Measurements from ENCODE around the gene DYNLRB2. TPM values are rescaled to one million over a fixed set of nuclear protein-coding genes. Genes with fewer than 3 reads are reported as not detected.
A peak's percentile ranks its signal among the peaks of the same experiment; 100 is the strongest.

Gene DYNLRB2
- total RNA-seq (2014; rRNA removed; shearing (Covaris generic)): not detected in 2 replicates
- polyA plus RNA-seq (2015; cell fraction: cytosol; rRNA removed): not detected in 2 replicates
- polyA plus RNA-seq (2015; cell fraction: nucleus; rRNA removed): not detected in 2 replicates

GRCh38 chr16:80540516-80541305, at the start of gene DYNLRB2:
TSS of gene DYNLRB2 (plus strand) at chr16:80540993. CDS start at chr16:80541077, 84 bp downstream.
- in situ Hi-C loops (cut with HindIII; ENCODE audit: low pct_unique_long_range_greater_than_20kb, low sequenced_read_pairs): no loop called here
- DNase-seq (ENCODE audit: low read depth, low spot score): peak; percentile 86

GRCh38 chr16:80500116-80500859, 40.5 kb upstream of the DYNLRB2 start:
- peak; percentile 5 for DNase-seq (ENCODE audit: low read depth, low spot score)
- in situ Hi-C loops (cut with HindIII; ENCODE audit: low pct_unique_long_range_greater_than_20kb, low sequenced_read_pairs): no loop called here

GRCh38 chr16:80500961-80501525, 39.8 kb upstream of the DYNLRB2 start:
- in situ Hi-C loops (cut with HindIII; ENCODE audit: low pct_unique_long_range_greater_than_20kb, low sequenced_read_pairs): no loop called here
- no peak for DNase-seq (ENCODE audit: low read depth, low spot score)

- DNase-seq (ENCODE audit: low read depth, low spot score): no peak
- in situ Hi-C loops (cut with HindIII; ENCODE audit: low pct_unique_long_range_greater_than_20kb, low sequenced_read_pairs): no loop called here
Observed at GRCh38 chr16:80503107-80503506, 37.7 kb upstream of the DYNLRB2 start.

GRCh38 chr16:80507538-80507937, 33.3 kb upstream of the DYNLRB2 start:
- in situ Hi-C loops (cut with HindIII; ENCODE audit: low pct_unique_long_range_greater_than_20kb, low sequenced_read_pairs): no loop called here
- DNase-seq (ENCODE audit: low read depth, low spot score): no peak

GRCh38 chr16:80509872-80510271, 30.9 kb upstream of the DYNLRB2 start:
- no peak for DNase-seq (ENCODE audit: low read depth, low spot score)
- in situ Hi-C loops (cut with HindIII; ENCODE audit: low pct_unique_long_range_greater_than_20kb, low sequenced_read_pairs): no loop called here

GRCh38 chr16:80511824-80512592, 28.8 kb upstream of the DYNLRB2 start:
- in situ Hi-C loops (cut with HindIII; ENCODE audit: low pct_unique_long_range_greater_than_20kb, low sequenced_read_pairs): no loop called here
- DNase-seq (ENCODE audit: low read depth, low spot score): no peak

GRCh38 chr16:80512593-80512853, 28.3 kb upstream of the DYNLRB2 start:
- DNase-seq (ENCODE audit: low read depth, low spot score): no peak
- in situ Hi-C loops (cut with HindIII; ENCODE audit: low pct_unique_long_range_greater_than_20kb, low sequenced_read_pairs): no loop called here

GRCh38 chr16:80515374-80515773, 25.4 kb upstream of the DYNLRB2 start:
- no peak for DNase-seq (ENCODE audit: low read depth, low spot score)
- in situ Hi-C loops (cut with HindIII; ENCODE audit: low pct_unique_long_range_greater_than_20kb, low sequenced_read_pairs): no loop called here

GRCh38 chr16:80517846-80518245, 22.9 kb upstream of the DYNLRB2 start:
- in situ Hi-C loops (cut with HindIII; ENCODE audit: low pct_unique_long_range_greater_than_20kb, low sequenced_read_pairs): no loop called here
- DNase-seq (ENCODE audit: low read depth, low spot score): no peak

GRCh38 chr16:80518436-80518835, 22.4 kb upstream of the DYNLRB2 start:
- DNase-seq (ENCODE audit: low read depth, low spot score): no peak
- in situ Hi-C loops (cut with HindIII; ENCODE audit: low pct_unique_long_range_greater_than_20kb, low sequenced_read_pairs): no loop called here

- DNase-seq (ENCODE audit: low read depth, low spot score): no peak
- in situ Hi-C loops (cut with HindIII; ENCODE audit: low pct_unique_long_range_greater_than_20kb, low sequenced_read_pairs): no loop called here
Observed at GRCh38 chr16:80519189-80519588, 21.6 kb upstream of the DYNLRB2 start.

- in situ Hi-C loops (cut with HindIII; ENCODE audit: low pct_unique_long_range_greater_than_20kb, low sequenced_read_pairs): no loop called here
Observed at GRCh38 chr16:80525420-80525819, 15.4 kb upstream of the DYNLRB2 start.

GRCh38 chr16:80526418-80527061, 14.3 kb upstream of the DYNLRB2 start:
- in situ Hi-C loops (cut with HindIII; ENCODE audit: low pct_unique_long_range_greater_than_20kb, low sequenced_read_pairs): no loop called here
- peak; percentile 63 for DNase-seq (ENCODE audit: low read depth, low spot score)

More at GRCh38 chr16:80525420-80525819, 15.4 kb upstream of the DYNLRB2 start:
- DNase-seq (ENCODE audit: low read depth, low spot score): no peak

- in situ Hi-C loops (cut with HindIII; ENCODE audit: low pct_unique_long_range_greater_than_20kb, low sequenced_read_pairs): no loop called here
- DNase-seq (ENCODE audit: low read depth, low spot score): peak; percentile 55
Observed at GRCh38 chr16:80527297-80527696, 13.5 kb upstream of the DYNLRB2 start.

GRCh38 chr16:80530479-80530878, 10.3 kb upstream of the DYNLRB2 start:
- in situ Hi-C loops (cut with HindIII; ENCODE audit: low pct_unique_long_range_greater_than_20kb, low sequenced_read_pairs): no loop called here
- DNase-seq (ENCODE audit: low read depth, low spot score): no peak

GRCh38 chr16:80536238-80536637, 4.6 kb upstream of the DYNLRB2 start:
- in situ Hi-C loops (cut with HindIII; ENCODE audit: low pct_unique_long_range_greater_than_20kb, low sequenced_read_pairs): no loop called here
- DNase-seq (ENCODE audit: low read depth, low spot score): no peak
